HG02973 (cell line): ENCODE results near the gene TRIM7.
"Not testable (repeated sequence)": the region's sequence is repeated elsewhere in the genome, so short reads cannot be mapped to it uniquely, and the experiment has no call there.

Experiments
- ATAC-seq: cut with Tn5 transposase; IDR thresholded peaks from one replicate; pipeline ENCODE4 v1.9.1; 2021; ENCODE audit warnings: moderate library complexity; ENCODE audit not compliant: unreplicated experiment

TRIM7 gene

GRCh38 chr5:181173420-181174342, 31.3 kb downstream of the TRIM7 start:
- peak; percentile 59 for ATAC-seq

- peak; percentile 17 for ATAC-seq
These were observed 32.0 kb downstream of the TRIM7 start for GRCh38 chr5:181173027-181173419.

GRCh38 chr5:181171782-181172181, 33.2 kb downstream of the TRIM7 start:
- ATAC-seq, result no peak

- ATAC-seq, result no peak
These were observed 34.0 kb downstream of the TRIM7 start for GRCh38 chr5:181170996-181171395.

- no peak for ATAC-seq
These were observed 34.7 kb downstream of the TRIM7 start for GRCh38 chr5:181170237-181170825.

GRCh38 chr5:181169459-181170236, 35.3 kb downstream of the TRIM7 start:
- not testable (repeated sequence) for ATAC-seq

GRCh38 chr5:181168595-181169118, 36.3 kb downstream of the TRIM7 start:
- ATAC-seq, result no peak

- no peak for ATAC-seq
These were observed 37.0 kb downstream of the TRIM7 start for GRCh38 chr5:181167814-181168488.

GRCh38 chr5:181166812-181167733, 37.9 kb downstream of the TRIM7 start:
- ATAC-seq, result no peak

- no peak for ATAC-seq
These were observed 40.7 kb downstream of the TRIM7 start for GRCh38 chr5:181164076-181164952.

- ATAC-seq, result no peak
These were observed 41.4 kb downstream of the TRIM7 start for GRCh38 chr5:181163487-181164075.

- ATAC-seq, result no peak
These were observed 43.3 kb downstream of the TRIM7 start for GRCh38 chr5:181161534-181162175.

- not testable (repeated sequence) for ATAC-seq
These were observed 44.1 kb downstream of the TRIM7 start for GRCh38 chr5:181160755-181161533.

GRCh38 chr5:181160152-181160754, 44.7 kb downstream of the TRIM7 start:
- no peak for ATAC-seq

- ATAC-seq, result peak; percentile 66
These were observed 45.5 kb downstream of the TRIM7 start for GRCh38 chr5:181159286-181160151.

- no peak for ATAC-seq
These were observed 46.1 kb downstream of the TRIM7 start for GRCh38 chr5:181158869-181159268.
